ENCODE results near the gene PLXNB1.
"Not testable (repeated sequence)": the region's sequence is repeated elsewhere in the genome, so short reads cannot be mapped to it uniquely, and the experiment has no call there.

Gene PLXNB1

GRCh38 chr3:48402281-48402732, 27.6 kb downstream of the PLXNB1 start:
- no peak for TF ChIP-seq CTCF (IDR thresholded peaks at IDR 0.05; ENCODE audit: low read depth, low read length, missing control alignments)
- peak; percentile 46 for DNase-seq (ENCODE audit: extremely low read depth, low read depth)
- H3K4me3 ChIP-seq (replicated peaks; ENCODE audit: low read depth, low read length): no peak overlapping the region

- DNase-seq (ENCODE audit: extremely low read depth, low read depth); H3K4me3 ChIP-seq (replicated peaks; ENCODE audit: low read depth, low read length): not testable (repeated sequence)
These were observed 28.4 kb downstream of the PLXNB1 start for GRCh38 chr3:48401434-48401901.

GRCh38 chr3:48400824-48401433, 29.0 kb downstream of the PLXNB1 start:
- DNase-seq (ENCODE audit: extremely low read depth, low read depth): peak; percentile 21
- no peak overlapping the region for H3K4me3 ChIP-seq (replicated peaks; ENCODE audit: low read depth, low read length)
- TF ChIP-seq CTCF (IDR thresholded peaks at IDR 0.05; ENCODE audit: low read depth, low read length, missing control alignments): peak; percentile 57

GRCh38 chr3:48399387-48400172, 30.3 kb downstream of the PLXNB1 start:
- DNase-seq (ENCODE audit: extremely low read depth, low read depth): no peak
- H3K4me3 ChIP-seq (replicated peaks; ENCODE audit: low read depth, low read length): no peak overlapping the region
- no peak for TF ChIP-seq CTCF (IDR thresholded peaks at IDR 0.05; ENCODE audit: low read depth, low read length, missing control alignments)

- no peak overlapping the region for H3K4me3 ChIP-seq (replicated peaks; ENCODE audit: low read depth, low read length)
- DNase-seq (ENCODE audit: extremely low read depth, low read depth): no peak
- no peak for TF ChIP-seq CTCF (IDR thresholded peaks at IDR 0.05; ENCODE audit: low read depth, low read length, missing control alignments)
These were observed 31.0 kb downstream of the PLXNB1 start for GRCh38 chr3:48398701-48399386.

- no peak overlapping the region for H3K4me3 ChIP-seq (replicated peaks; ENCODE audit: low read depth, low read length)
- TF ChIP-seq CTCF (IDR thresholded peaks at IDR 0.05; ENCODE audit: low read depth, low read length, missing control alignments): no peak
- no peak for DNase-seq (ENCODE audit: extremely low read depth, low read depth)
These were observed 31.9 kb downstream of the PLXNB1 start for GRCh38 chr3:48397767-48398681.
